Adipose tissue (tissue), 3 donors: ENCODE measurements around the gene ZNF841. TPM values are rescaled to one million over a fixed set of nuclear protein-coding genes. Genes with fewer than 3 reads are reported as not detected.
"Not testable (repeated sequence)": the region's sequence is repeated elsewhere in the genome, so short reads cannot be mapped to it uniquely, and the experiment has no call there.

Source experiments
- H3K27ac ChIP-seq: one replicate; pipeline ENCODE4 v1.5.1; 2013; ENCODE audit warnings: low read depth, low read length
- WGBS, 3 donors: extraction: QIAGEN DNeasy Blood & Tissue Kit; methylation state at CpG; one replicate each; pipeline ENCODE4 v1.1.7; 2013; 5-methylcytosine and 5-hydroxymethylcytosine counted together
- polyA plus RNA-seq, 3 donors: library from polyadenylated mRNA; stranded (reverse); fragments of 200-250 nt; gene quantifications; one replicate each; pipeline ENCODE4 v1.2.3, GENCODE V29; 2013
- donor health status: healthy with polysubstance abuse.
- donor health status: Bipolar disorder and iron deficiency.
- donor health status: healthy.

Gene ZNF841
- polyA plus RNA-seq = 1 to 10 TPM; 5.1 to 5.9 (median 5.8) TPM

- WGBS, 3 donors = 0 to 2% (median 1%) methylated on average over 57 to 59 of the region's 59 CpGs
- H3K27ac ChIP-seq = no peak within 1 kb of the TSS
Measured at GRCh38 chr19:52095172-52096014, at the start of gene ZNF841. ZNF841 (minus strand) TSS chr19:52095765; CDS start chr19:52084801, 10,964 bp downstream.

GRCh38 chr19:52142001-52142595 lies 46.5 kb upstream of the ZNF841 start:
- no peak overlapping the region for H3K27ac ChIP-seq

GRCh38 chr19:52141203-52141602 lies 45.6 kb upstream of the ZNF841 start:
- H3K27ac ChIP-seq = no peak overlapping the region
- 64 to 90% (median 89%) methylated on average over 2 of the region's 2 CpGs for whole genome bisulfite sequencing, 3 donors

More at GRCh38 chr19:52142001-52142595, 46.5 kb upstream of the ZNF841 start:
- WGBS, 3 donors = 80 to 92% (median 85%) methylated on average over 3 of the region's 3 CpGs

- WGBS, 3 donors = 5 to 18% (median 16%) methylated on average over 22 of the region's 22 CpGs
- no peak overlapping the region for H3K27ac ChIP-seq
Measured at GRCh38 chr19:52140032-52140710, 44.6 kb upstream of the ZNF841 start.

- WGBS, 3 donors = 0% methylated on average over 49 of the region's 49 CpGs
- H3K27ac ChIP-seq = peak within 1 kb of the TSS; percentile 17
Measured at GRCh38 chr19:52139252-52140031, 43.9 kb upstream of the ZNF841 start, which contains the start of gene ZNF616. ZNF616 (minus strand) TSS chr19:52139938; CDS start chr19:52130512, 9,426 bp downstream.

GRCh38 chr19:52138983-52139251 lies 43.4 kb upstream of the ZNF841 start:
- no peak overlapping the region for H3K27ac ChIP-seq
- WGBS, 3 donors = 0 to 1% (median 0%) methylated on average over 7 of the region's 7 CpGs

GRCh38 chr19:52138278-52138982 lies 42.9 kb upstream of the ZNF841 start:
- 8 to 11% (median 8%) methylated on average over 14 of the region's 14 CpGs for WGBS, 3 donors
- H3K27ac ChIP-seq = no peak overlapping the region

- no peak overlapping the region for H3K27ac ChIP-seq
- WGBS, 3 donors = 98 to 100% (median 99%) methylated on average over 3 of the region's 3 CpGs
Measured at GRCh38 chr19:52120286-52120685, 24.7 kb upstream of the ZNF841 start.

- WGBS, 3 donors = 97 to 98% (median 98%) methylated on average over 12 of the region's 12 CpGs
Measured at GRCh38 chr19:52115526-52116053, 20.0 kb upstream of the ZNF841 start.

GRCh38 chr19:52114691-52115090 lies 19.1 kb upstream of the ZNF841 start:
- WGBS, 3 donors = 98 to 99% (median 99%) methylated on average over 5 of the region's 5 CpGs

More at GRCh38 chr19:52115526-52116053, 20.0 kb upstream of the ZNF841 start:
- H3K27ac ChIP-seq = no peak overlapping the region

GRCh38 chr19:52112624-52113023 lies 17.1 kb upstream of the ZNF841 start:
- 86 to 91% (median 89%) methylated on average over 3 of the region's 3 CpGs for WGBS, 3 donors
- no peak overlapping the region for H3K27ac ChIP-seq

More at GRCh38 chr19:52114691-52115090, 19.1 kb upstream of the ZNF841 start:
- H3K27ac ChIP-seq = no peak overlapping the region

- 88 to 94% (median 92%) methylated on average over 6 of the region's 6 CpGs for WGBS, 3 donors
- H3K27ac ChIP-seq = no peak overlapping the region
Measured at GRCh38 chr19:52110780-52111179, 15.2 kb upstream of the ZNF841 start.

- H3K27ac ChIP-seq = no peak overlapping the region
- 100% methylated on average over 1 of the region's 1 CpG for WGBS, 3 donors
Measured at GRCh38 chr19:52102782-52103181, 7.2 kb upstream of the ZNF841 start.

- 75 to 83% (median 78%) methylated on average over 2 of the region's 2 CpGs for WGBS, 3 donors
- H3K27ac ChIP-seq = no peak overlapping the region
Measured at GRCh38 chr19:52101866-52102562, 6.4 kb upstream of the ZNF841 start.

- 87 to 90% (median 89%) methylated on average over 2 of the region's 2 CpGs for WGBS, 3 donors
- H3K27ac ChIP-seq = no peak overlapping the region
Measured at GRCh38 chr19:52099497-52100138, 4.1 kb upstream of the ZNF841 start.

- H3K27ac ChIP-seq = not testable (repeated sequence)
- 83 to 98% (median 85%) methylated on average over 3 of the region's 3 CpGs for WGBS, 3 donors
Measured at GRCh38 chr19:52096416-52096815, 851 bp upstream of the ZNF841 start.
